NCI-H2227 treated with DMSO at 0.1 percent for 48 hours (cell line): ENCODE results near the gene STRA8.

Experiments used
- DNase-seq: peaks from one replicate; lab custom pipeline; 2025; lab: John Stamatoyannopoulos, UW

The STRA8 gene

DNA sequence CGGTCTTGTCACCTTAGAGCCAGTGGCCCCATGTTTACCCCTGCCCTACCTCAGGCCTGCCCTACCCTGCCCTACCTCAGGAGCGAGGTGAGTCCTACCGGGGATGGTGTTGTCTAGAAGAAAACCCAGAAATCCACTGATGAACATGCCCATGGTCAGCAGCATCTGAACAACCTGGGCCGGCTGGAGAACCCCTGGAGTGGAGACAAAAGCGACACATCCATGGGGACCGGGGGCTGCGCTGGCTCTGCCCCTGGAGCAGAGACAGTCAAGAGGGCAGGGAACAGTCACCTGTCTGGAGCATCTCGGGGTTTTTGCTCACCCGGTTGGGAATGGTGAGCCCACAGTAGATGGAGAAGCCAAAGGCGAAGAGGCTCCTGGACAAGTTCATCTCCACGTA is 36.3 kb downstream of the STRA8 start:
- no peak for DNase-seq

DNA sequence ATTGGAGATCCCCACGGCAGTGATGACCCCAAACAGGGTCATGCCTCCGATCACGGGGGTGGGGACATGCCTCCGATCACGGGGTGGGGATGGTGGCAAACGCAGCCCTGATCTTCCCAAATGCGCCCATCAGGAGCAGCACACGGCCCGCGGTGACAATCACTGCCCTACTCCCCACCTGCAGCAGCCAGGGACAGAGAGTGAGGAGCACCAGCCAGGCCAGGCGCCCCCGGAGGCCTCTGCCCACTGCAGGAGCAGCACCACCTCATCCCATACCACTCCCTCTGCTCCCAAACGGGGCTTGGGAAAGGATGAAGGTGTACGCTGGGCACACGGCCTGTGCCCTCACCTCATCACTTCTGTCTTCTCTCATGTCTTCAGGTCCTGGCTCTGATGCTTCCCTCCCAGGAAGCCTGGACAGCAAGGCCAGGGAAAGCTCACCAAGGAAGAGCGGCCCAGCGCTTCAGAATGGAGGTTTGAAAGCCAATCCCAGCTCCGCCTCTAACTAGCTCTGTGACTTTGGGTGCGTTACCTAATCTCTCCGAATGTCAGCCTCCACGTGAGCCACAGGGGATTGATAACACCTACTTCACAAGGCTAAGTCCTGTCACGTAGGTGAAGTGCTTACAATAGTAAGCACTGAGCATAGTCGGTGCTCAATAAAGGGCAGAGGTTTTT is 37.1 kb downstream of the STRA8 start:
- DNase-seq: no peak

DNA sequence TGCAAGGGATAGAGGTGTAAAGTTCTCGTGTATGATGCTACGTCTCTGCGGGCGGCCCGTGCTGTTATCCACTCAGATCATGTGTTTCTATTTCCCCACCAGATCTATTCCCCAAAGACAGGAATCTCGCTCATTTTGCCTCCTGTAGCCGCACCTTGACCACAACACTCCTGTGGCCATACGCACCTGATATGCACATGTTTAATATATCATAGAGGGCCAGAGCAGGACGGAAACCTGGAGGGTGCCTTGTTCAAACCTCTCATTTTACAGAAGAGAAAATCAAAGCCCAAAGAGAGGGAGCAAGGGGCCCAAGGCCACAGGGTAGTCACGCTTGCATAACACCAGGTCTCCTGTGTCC is 37.6 kb downstream of the STRA8 start:
- no peak for DNase-seq

DNA sequence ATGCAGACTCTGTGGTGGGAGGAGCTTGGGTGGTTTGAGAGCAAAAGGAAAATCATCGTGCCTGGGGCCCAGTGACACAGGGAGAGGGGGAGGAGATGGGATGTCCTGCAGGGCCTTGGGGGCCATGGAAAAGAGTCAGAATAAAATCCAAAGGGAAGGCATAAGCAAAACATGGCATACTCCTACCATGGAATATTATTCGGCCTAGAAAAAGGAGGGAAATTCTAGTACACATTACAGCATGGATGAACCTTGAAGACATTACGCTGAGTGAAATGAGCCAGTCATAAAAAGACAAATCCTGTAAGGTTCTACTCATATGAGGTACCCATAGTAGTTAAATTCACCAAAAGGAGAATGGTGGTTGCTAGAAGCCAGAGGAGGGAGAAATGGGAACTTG is 38.7 kb downstream of the STRA8 start:
- no peak for DNase-seq

DNA sequence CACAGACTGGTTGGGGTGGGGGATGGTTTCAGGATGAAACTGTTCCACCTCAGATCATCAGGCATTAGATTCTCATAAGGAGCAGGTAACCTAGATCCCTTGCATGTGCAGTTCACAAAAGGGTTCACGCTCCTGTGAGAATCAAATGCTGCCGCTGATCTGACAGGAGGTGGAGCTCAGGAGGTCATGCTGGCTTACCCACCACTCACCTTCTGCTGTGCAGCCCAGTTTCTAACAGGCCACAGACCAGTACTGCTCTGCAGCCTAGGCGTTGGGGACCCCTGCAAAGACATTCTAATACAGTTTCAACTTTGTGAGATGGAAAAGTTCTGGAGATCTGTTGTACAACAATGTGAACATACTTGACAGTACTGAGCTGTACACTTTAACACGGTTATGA is 39.9 kb downstream of the STRA8 start:
- no peak for DNase-seq

DNA sequence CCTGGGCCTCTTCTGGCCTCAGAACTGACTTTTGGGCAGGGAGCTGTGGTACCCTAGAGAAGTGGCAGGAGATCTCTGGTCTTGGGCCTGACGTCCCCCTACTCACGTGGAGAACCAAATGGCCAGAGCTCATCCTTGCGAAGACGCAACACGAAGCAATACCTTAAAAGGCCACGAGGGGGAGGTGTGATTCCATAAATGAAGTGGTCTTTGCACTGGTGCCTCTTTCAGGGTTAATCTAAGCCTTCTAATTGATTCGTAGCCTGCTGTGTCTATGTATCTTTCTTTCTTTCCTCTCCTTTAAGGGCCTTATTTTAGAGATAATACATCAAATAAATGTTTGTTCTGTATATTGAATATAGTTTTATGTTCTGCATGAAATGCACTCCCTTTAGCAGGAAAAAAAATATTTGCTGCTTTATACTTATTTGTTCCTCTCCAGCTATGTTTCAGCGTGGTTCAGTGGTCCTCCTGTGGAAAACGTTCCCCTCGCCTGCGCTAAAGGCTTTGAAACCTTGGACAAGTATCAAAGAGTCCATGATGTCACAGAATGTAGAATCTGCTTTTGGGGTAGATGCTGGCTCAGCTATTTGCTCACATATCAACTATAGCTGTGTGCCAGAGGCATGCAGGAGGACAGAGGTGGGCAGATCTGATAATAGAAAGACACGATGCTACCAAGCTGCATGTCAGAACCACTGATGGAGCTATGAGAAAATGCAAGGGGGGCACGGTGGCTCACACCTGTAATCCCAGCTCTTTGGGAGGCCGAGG is 41.0 kb downstream of the STRA8 start:
- DNase-seq: peak; percentile 76

DNA sequence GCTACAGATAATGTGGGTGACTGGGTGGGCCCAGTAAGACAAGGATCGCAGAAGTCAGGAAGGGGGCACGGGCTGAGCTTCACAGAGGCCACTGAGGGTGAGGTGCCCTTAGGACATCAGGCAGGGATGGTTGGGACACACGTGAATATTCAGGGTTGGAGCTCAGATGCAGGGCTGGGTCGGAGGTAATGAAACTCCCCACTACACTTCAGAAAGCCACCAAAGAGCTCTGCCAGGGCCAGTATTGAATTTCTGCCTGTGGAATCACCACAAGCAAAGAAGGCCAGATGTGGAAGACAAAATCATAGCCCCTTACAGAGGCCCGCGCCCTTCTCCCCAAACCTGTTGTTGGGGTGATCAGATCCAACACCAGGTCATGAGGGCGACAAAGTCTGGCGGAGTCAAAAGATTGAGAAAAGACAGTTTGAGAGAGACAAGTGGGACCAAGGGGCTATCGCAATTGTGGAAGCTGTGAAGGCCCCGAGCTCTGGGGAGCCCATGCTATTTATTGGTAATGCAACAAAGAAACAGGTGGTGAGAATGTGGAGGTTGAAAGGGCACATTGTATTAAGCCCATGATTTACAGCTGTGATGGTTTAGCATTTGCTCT is 42.4 kb downstream of the STRA8 start:
- DNase-seq: no peak

DNA sequence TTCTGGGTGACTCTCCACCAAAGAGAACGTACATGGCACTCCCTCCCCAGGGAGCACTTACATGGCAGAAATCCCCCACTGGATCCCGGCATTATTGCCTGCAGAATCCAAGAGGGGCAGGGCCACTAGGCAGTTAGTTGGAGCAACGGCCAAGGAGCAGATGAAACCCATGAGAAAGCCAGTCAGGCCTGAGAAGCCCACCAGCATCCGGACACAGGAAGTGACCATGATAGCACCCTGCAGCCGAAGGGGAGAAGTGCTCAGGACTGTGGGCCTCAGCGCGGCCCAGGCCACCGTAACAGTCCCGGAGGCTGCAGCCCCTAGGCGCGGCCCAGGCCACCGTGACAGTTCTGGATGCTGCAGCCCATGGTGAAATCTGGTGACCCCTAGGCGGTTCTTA is 43.5 kb downstream of the STRA8 start:
- DNase-seq: no peak

DNA sequence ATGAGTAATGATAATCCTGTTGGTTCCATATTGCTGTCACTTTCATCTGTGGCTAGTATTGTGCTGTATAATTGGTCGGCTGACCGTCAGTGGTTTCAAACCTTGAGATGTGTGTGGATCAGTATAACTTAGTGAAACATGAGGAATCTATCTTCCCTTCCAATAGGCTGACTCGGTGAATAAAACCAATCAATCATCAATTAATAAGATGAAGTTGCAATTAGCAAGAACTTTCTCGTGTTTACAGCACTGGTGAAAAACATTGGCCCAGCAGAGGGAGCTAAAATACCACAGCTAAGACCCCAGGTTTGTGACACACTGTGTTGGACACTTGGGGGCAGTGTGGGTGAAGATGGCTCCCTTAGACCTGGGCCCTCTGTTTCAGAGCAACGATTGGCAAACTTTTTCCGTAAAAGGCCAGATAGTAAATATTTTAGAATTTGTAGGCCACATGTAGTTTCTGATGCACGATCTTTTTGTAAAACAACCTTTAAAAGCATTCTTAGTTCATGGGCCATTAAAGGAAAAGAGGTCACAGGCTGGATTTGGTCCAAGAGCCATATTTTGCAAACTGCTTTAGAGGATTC is 47.8 kb downstream of the STRA8 start:
- DNase-seq: peak; percentile 83

DNA sequence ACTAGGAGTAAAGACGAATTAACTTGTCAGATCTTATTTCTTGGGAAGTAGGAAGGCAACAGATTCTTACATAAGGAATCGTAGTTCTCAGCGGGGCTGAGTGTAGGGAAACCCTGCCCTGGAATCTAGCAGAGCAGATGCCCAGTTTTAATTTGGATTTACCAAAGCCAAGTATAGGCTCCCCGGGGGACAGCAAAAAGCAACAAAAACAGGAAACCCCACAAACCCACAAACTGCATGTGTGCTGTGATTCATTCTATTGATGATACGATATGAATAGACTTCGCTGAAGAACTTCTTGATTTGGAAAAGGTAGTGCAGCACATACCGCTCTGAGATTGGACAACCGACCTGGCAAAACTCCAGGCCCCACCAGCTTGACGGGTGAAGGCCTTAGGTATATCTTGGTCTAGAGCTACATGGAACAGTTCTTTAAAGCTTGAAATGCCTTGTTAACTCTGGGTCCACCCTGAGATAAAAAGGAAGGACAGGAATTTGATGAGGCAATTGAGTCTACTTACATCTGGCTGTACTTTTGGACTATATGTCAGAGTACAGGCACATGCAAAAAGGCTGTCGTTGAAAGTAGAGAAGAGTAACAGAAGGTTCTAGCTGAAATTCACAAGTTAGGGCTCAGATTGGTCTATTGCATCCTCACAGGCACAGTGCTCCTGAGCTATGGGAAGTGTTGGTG is 49.1 kb downstream of the STRA8 start:
- DNase-seq: no peak

DNA sequence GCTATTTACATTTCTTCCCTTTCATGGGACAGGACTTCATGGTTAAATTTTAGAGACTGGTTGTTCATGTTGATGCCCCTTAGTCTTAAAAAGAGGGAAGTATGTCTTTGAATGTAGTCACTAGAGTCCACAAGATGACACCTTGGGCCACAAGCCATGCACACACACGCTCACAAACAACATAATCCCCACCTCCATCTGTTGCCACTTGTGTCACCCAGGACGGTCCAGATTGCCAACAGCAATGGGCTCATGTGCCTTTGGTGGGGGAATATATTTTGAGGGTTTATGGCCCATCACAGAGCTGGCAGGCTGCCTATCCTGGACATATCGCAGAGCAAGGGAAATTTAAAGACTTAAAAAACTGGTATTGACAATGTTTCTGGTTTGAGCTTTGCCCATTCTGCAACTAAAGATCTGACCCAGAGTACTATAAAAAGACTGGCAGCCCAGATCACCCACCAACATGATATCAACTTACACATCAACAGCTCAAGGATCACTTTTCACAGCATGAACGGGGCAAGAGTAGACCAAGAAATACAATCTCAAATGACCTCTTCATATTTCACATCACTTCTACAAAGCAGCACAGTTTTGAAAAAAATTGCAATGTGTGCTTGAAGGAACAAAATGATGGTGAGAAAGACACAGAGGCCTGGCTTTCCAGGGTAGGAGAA is 50.5 kb downstream of the STRA8 start:
- DNase-seq: peak; percentile 31

DNA sequence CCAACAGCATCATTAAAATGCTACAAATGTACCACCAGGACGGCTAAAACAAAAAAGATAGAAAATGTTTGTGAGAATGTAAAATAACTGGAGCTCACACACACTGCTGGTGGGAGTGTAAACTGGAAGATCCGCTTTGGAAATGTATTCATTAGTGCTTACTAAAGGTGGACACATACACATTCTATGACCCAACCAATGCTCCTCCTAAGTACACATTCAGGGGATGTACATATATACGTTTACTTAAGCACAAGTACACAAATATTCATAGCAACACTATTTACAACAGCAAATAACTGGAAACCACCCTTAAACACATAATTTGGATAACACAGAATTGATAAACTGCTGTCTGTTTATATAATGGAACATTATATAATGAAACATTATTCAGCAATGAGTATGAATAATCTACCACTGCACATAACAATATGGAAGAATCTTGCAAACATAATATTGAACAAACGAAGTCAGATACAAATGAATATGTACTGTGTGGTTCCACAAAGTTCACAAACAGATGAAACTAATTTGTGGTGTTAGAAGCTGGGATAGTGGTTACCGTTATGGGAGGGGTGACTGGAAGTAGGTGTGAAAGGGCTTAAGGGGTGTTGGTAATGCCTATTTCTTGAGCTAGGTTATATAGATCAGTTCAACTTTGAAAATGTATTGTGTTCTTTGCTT is 52.1 kb downstream of the STRA8 start:
- DNase-seq: no peak

DNA sequence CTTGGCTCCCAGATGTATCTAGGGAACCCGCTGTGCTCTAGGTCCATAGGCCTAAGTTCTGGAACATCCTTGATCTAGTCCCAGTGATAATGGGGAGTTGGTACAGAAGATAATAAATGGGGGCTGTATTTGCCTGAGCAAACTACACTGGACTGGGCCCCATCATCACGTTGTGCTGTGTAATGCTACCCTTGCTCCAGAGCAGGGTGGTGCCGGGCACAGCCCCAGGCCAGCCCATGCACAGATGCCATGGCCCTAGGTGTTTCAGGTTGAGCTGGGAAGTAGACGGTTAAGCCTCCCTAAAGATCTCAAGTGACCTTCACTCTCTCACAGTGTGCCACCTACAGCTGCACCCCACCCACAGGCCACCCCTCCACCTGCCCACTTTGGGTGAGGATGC is 53.2 kb downstream of the STRA8 start:
- DNase-seq: no peak

DNA sequence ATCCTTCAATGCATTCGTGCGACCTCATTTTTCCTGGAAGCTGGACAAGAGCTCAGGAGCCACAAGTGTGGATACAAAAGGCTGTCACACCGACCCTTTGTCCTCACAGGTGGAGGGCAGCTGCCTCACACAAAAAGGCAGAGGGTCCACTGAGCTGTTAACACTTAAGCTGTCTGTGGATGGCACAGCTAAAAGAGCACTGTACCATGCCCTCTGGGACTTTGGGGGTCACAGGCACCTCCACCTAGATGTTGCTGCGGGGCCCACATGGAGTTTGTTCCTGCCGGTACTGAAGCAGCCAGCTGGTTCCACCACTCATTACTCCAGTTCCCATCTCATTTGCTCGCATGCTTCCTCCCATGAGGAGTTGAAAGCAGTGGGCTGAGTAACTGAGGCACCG is 57.0 kb downstream of the STRA8 start:
- no peak for DNase-seq

DNA sequence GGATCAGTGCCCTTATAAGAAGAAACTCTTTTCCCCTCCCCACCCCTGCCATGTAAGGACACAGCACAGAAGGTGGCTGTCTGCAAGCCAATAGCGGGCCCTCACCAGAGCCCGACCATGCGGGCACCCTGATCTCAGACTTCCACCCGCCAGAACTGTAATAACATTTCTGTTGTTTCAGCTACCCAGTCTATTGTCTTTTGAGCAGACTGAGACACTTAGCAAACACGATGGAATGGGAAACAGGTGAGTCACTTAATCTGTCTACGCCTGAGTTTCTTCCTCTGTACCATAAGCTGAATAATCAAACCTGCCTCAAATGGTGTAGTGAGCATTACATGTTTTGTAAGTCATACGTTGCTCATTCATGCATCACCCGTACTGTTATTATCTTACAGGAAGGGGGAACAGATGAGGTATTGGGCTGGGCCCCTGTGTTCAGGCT is 58.2 kb downstream of the STRA8 start:
- DNase-seq: no peak

DNA sequence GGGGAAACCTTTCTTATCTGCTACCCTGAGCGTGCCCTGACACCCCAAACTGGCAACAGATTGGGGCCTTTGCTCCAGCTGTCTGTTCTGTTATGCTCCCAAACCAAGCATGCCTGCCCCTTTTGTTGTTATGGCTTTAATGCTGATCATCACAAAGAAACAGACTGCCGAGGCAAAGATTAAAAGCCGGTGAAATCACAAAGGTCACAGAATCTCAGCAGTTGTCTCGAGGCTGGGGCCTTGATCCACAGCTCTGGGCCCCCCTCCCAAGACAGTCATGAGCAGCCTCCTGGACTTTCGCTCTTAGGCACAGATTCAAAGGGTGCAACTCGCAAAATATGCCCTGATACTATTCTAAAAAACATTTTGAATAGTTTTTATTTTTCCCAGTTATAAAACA is 65.6 kb downstream of the STRA8 start:
- no peak for DNase-seq

DNA sequence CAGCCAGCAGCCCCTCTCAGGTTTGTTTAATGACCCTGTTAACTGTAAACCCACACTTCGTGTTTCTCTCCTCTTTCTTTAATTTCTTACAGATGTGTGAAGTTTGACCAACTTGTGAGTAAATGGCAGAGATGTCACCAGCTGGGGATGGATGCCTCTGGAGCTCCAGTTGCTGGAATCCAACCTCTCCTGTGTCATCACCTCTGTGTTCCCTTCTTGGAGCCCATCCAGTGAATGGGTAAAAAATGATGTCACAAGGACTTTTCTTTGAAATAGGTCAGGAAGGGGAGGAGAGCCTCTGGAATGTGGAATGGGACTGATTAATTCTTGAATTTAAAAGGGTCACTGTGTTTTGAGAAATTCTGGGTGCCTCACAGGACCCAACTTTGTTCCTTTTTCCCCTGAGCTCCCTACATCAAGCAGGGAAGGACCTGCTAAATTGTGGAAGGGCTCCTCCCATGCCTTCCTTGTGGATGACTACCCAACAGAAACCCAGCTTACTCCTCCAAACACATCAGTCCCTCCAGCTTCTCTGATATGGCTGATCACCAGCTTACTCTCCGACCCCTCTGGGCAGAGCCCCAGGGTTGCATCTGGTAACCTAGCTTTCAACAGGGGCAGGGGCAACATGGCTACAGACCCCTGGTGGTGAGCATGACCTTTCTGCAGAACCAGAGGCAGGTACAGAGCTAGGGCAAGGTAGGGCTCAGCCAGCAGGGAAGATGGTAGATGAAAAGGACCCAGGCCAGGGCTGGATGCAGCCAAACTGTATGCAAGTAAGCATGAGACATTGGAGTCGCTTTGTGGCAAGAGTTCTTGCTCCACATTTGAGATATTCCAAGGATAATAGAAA is 67.5 kb downstream of the STRA8 start:
- DNase-seq: no peak
